IMR-90 (cell line): ENCODE measurements around the gene C1QTNF12. TPM values are rescaled to one million over a fixed set of nuclear protein-coding genes. Genes with fewer than 3 reads are reported as not detected.

Source experiments
- ATAC-seq: fragments of 200-7000 bp; cut with Tn5 transposase; 2 replicates; pipeline ENCODE4 v1.9.1; 2020; ENCODE audit warnings: low read depth, mild to moderate bottlenecking, moderate library complexity
- BruUV-seq: library from RNA; stranded (reverse); fragments of 400-500 nt; replicated peaks from 2 replicates; lab custom pipeline; 2021; lab: Mats Ljungman, UMichigan
- CTCF ChIA-PET: fragments of 300-600 bp; formaldehyde crosslinking; extraction: SDS; loops from one replicate; lab custom pipeline; 2021; ENCODE audit warnings: antibody characterized with exemption; lab: Yijun Ruan, JAX
- POLR2A ChIA-PET: fragments of 300-600 bp; sonication (Branson Sonifier 250); formaldehyde crosslinking; loops from one replicate; lab custom pipeline; 2022; ENCODE audit warnings: antibody characterized with exemption; ENCODE audit not compliant: unreplicated experiment; lab: Charles Lee
- DNase-seq: peaks from one replicate; pipeline ENCODE4 v3.0.0; 2013
- H2AFZ ChIP-seq: replicated peaks from 2 replicates; pipeline ENCODE3; 2013; ENCODE audit warnings: low read length, mild to moderate bottlenecking; ENCODE audit not compliant: poor library complexity
- H2AK5ac ChIP-seq: 2 replicates; pipeline ENCODE4 v1.6.1; 2013; ENCODE audit warnings: low read depth, low read length, inconsistent platforms
- H2AK9ac ChIP-seq: replicated peaks from 2 replicates; pipeline ENCODE3; 2013; ENCODE audit warnings: mild to moderate bottlenecking, low read depth, low read length, moderate library complexity; ENCODE audit not compliant: poor library complexity
- H2BK120ac ChIP-seq: 2 replicates; pipeline ENCODE4 v1.6.1; 2013; ENCODE audit warnings: low read depth, low read length, inconsistent platforms
- H2BK15ac ChIP-seq: 3 replicates; pipeline ENCODE4 v1.6.1; 2013; ENCODE audit warnings: low read depth, low read length, inconsistent platforms
- H2BK20ac ChIP-seq: 2 replicates; pipeline ENCODE4 v1.6.1; 2013; ENCODE audit warnings: low read depth, mild to moderate bottlenecking, inconsistent platforms, low read length, moderate library complexity
- H2BK5ac ChIP-seq: 2 replicates; pipeline ENCODE4 v1.6.1; 2013; ENCODE audit warnings: mild to moderate bottlenecking, low read depth, low read length, inconsistent platforms; ENCODE audit not compliant: poor library complexity, severe bottlenecking
- H3K14ac ChIP-seq: replicated peaks from 2 replicates; pipeline ENCODE4 v1.6.1; 2013; ENCODE audit warnings: low read depth, low read length, inconsistent platforms
- H3K18ac ChIP-seq: 2 replicates; pipeline ENCODE4 v1.6.1; 2013; ENCODE audit warnings: low read depth, low read length, control low read depth
- H3K23ac ChIP-seq: 2 replicates; pipeline ENCODE4 v1.6.1; 2013; ENCODE audit warnings: low read depth, low read length, inconsistent platforms
- H3K27ac ChIP-seq: 2 replicates; pipeline ENCODE4 v1.5.1; 2013; ENCODE audit warnings: mild to moderate bottlenecking, control low read depth, low read length; ENCODE audit not compliant: insufficient read depth
- H3K27me3 ChIP-seq: 2 replicates; pipeline ENCODE4 v1.6.1; 2013; ENCODE audit warnings: low read length; ENCODE audit not compliant: control insufficient read depth, insufficient read depth
- H3K36me3 ChIP-seq: 2 replicates; pipeline ENCODE4 v1.6.1; 2013; ENCODE audit warnings: low read length, mixed read lengths; ENCODE audit not compliant: control insufficient read depth, insufficient read depth
- H3K4ac ChIP-seq: 2 replicates; pipeline ENCODE4 v1.6.1; 2013; ENCODE audit warnings: low read depth, low read length, inconsistent platforms
- H3K4me1 ChIP-seq: 2 replicates; pipeline ENCODE4 v1.6.1; 2013; ENCODE audit warnings: low read length, mixed read lengths; ENCODE audit not compliant: control insufficient read depth, insufficient read depth
- H3K4me2 ChIP-seq: 2 replicates; pipeline ENCODE4 v1.6.1; 2013; ENCODE audit warnings: low read depth, mild to moderate bottlenecking, control low read depth, low read length, moderate library complexity
- H3K4me3 ChIP-seq: 2 replicates; pipeline ENCODE4 v1.5.1; 2013; ENCODE audit warnings: low read depth, mild to moderate bottlenecking, control low read depth, low read length, moderate library complexity; ENCODE audit not compliant: insufficient read depth
- H3K56ac ChIP-seq: 2 replicates; pipeline ENCODE4 v1.6.1; 2013; ENCODE audit warnings: low read length, inconsistent platforms; ENCODE audit not compliant: insufficient read depth; ENCODE audit errors: extremely low read depth
- H3K79me1 ChIP-seq, 2 experiments: 2 replicates each; pipeline ENCODE4 v1.6.1; 2013; ENCODE audit warnings: low read length in 2 of 2, inconsistent platforms in 1 of 2, low read depth in 1 of 2
- H3K9ac ChIP-seq: 2 replicates; pipeline ENCODE4 v1.6.1; 2013; ENCODE audit warnings: low read depth, low read length, control low read depth
- H3K9me1 ChIP-seq: 2 replicates; pipeline ENCODE4 v1.6.1; 2013; ENCODE audit warnings: low read length, inconsistent platforms; ENCODE audit not compliant: insufficient read depth
- H3K9me3 ChIP-seq: 2 replicates; pipeline ENCODE4 v1.6.1; 2013; ENCODE audit warnings: low read length; ENCODE audit not compliant: control insufficient read depth, insufficient read depth
- H4K20me1 ChIP-seq: 2 replicates; pipeline ENCODE4 v1.6.1; 2013; ENCODE audit warnings: low read length, inconsistent platforms; ENCODE audit not compliant: insufficient read depth
- H4K5ac ChIP-seq: 2 replicates; pipeline ENCODE4 v1.6.1; 2013; ENCODE audit warnings: mild to moderate bottlenecking, low read depth, low read length, control low read depth
- H4K8ac ChIP-seq, 2 experiments: 2 replicates each; pipeline ENCODE4 v1.6.1; 2013; ENCODE audit warnings: low read depth in 2 of 2, low read length in 2 of 2, control low read depth in 1 of 2, inconsistent platforms in 1 of 2
- H4K91ac ChIP-seq: 2 replicates; pipeline ENCODE4 v1.6.1; 2013; ENCODE audit warnings: low read depth, low read length, inconsistent platforms; ENCODE audit not compliant: insufficient read depth
- CHD1 ChIP-seq: IDR thresholded peaks from 2 replicates; pipeline ENCODE4 v1.6.1; 2012; ENCODE audit warnings: low read depth, low read length, improper control_type of control experiment
- CTCF ChIP-seq: conservative IDR thresholded peaks from 2 replicates; pipeline ENCODE4 v1.5.1; 2012; ENCODE audit warnings: mild to moderate bottlenecking, low read depth, low read length, improper control_type of control experiment
- FOS ChIP-seq: fragments of 150-350 bp; IDR thresholded peaks from 2 replicates; pipeline ENCODE4 v1.6.1; 2016; ENCODE audit warnings: low read depth, low read length
- MAFK ChIP-seq: IDR thresholded peaks from 2 replicates; pipeline ENCODE4 v1.6.1; 2012; ENCODE audit warnings: low read depth, low read length, improper control_type of control experiment
- MAZ ChIP-seq: IDR thresholded peaks from 2 replicates; pipeline ENCODE4 v1.6.1; 2012; ENCODE audit warnings: low read depth, mild to moderate bottlenecking, low read length, improper control_type of control experiment, moderate library complexity, borderline replicate concordance
- MXI1 ChIP-seq: IDR thresholded peaks from 2 replicates; pipeline ENCODE4 v1.6.1; 2012; ENCODE audit warnings: low read depth, mild to moderate bottlenecking, low read length, moderate library complexity, borderline replicate concordance
- NFE2L2 ChIP-seq: fragments of 150-350 bp; IDR thresholded peaks from 2 replicates; pipeline ENCODE4 v1.6.1; 2016; ENCODE audit warnings: low read depth, mild to moderate bottlenecking, low read length
- POLR2A ChIP-seq: IDR thresholded peaks from 2 replicates; pipeline ENCODE4 v1.6.1; 2012; ENCODE audit warnings: mild to moderate bottlenecking, low read depth, low read length
- RAD21 ChIP-seq: IDR thresholded peaks from 2 replicates; pipeline ENCODE4 v1.6.1; 2012; ENCODE audit warnings: low read length, improper control_type of control experiment
- RCOR1 ChIP-seq: IDR thresholded peaks from 2 replicates; pipeline ENCODE4 v1.6.1; 2012; ENCODE audit warnings: mild to moderate bottlenecking, low read length, improper control_type of control experiment; ENCODE audit not compliant: insufficient replicate concordance
- RFX5 ChIP-seq: IDR thresholded peaks from 2 replicates; pipeline ENCODE4 v1.8.0; 2012; ENCODE audit warnings: low read depth, mild to moderate bottlenecking, low read length, moderate library complexity
- SMC3 ChIP-seq: fragments of 150-350 bp; IDR thresholded peaks from 2 replicates; pipeline ENCODE4 v1.6.1; 2016; ENCODE audit warnings: low read depth, mild to moderate bottlenecking, antibody characterized with exemption, low read length, moderate library complexity
- whole genome bisulfite sequencing, 2 experiments: methylation state at CpG; one replicate each; pipeline versions ENCODE4 v1.1.5 to v1.1.7; 2013; ENCODE audit warnings: missing lambda C conversion rate in 2 of 2; ENCODE audit not compliant: insufficient read length in 1 of 2; ENCODE audit errors: extremely low coverage in 2 of 2; 5-methylcytosine and 5-hydroxymethylcytosine counted together
- dilution Hi-C: fragments of 300-500 bp; cut with HindIII; formaldehyde crosslinking; loops from one replicate; pipeline ENCODE4 v1.14.3; 2018; ENCODE audit warnings: low sequenced_read_pairs; ENCODE audit not compliant: unreplicated experiment
- in situ Hi-C: fragments of 300-500 bp; cut with MboI; formaldehyde crosslinking; loops from 3 replicates; pipeline ENCODE4 v1.14.3; 2019; ENCODE audit warnings: low sequenced_read_pairs, inconsistent platforms, mixed read lengths
- intact Hi-C: fragments of 100-400 bp; cut with micrococcal nuclease; formaldehyde crosslinking; loops from 2 replicates; pipeline ENCODE4 v1.10.0; 2022
- polyA plus RNA-seq, 3 experiments: library from polyadenylated mRNA; depleted of rRNA; stranded (reverse); fragments of >200 nt; gene quantifications; 2 replicates each; pipeline ENCODE4 v1.2.3, GENCODE V29; 2012; ENCODE audit warnings: low replicate concordance in 1 of 3
- total RNA-seq: library from RNA; depleted of rRNA; stranded (reverse); fragments of >200 nt; gene quantifications from 2 replicates; pipeline ENCODE4 v1.2.3, GENCODE V29; 2012

C1QTNF12 gene
- total and polyA plus RNA-seq, 2 of the 4 experiments (the other 2 are of a cell fraction): 0.36 to 1.1 TPM

- intact Hi-C loops: loop anchor here (5.0 kb wide), 1 partner anchor 252 kb away; the partner anchor contains the start of gene PERM1
- TSS peak; percentile 62 for BruUV-seq
- 90% methylated on average over 21 of the region's 28 CpGs; no CpG with 5 or more reads in 1 of the 2 experiments for WGBS, 2 experiments
Measured at GRCh38 chr1:1234180-1234808, 12.2 kb downstream of the C1QTNF12 start.

More at GRCh38 chr1:1234180-1234808, 12.2 kb downstream of the C1QTNF12 start:
- no peak overlapping the region for H3K56ac ChIP-seq
- H3K79me1 ChIP-seq: peaks cover 12 to 57% of the 10 kb centered on the region in 2 experiments; a peak in 3 of 4 replicates
- no peak overlapping the region for H2BK20ac ChIP-seq
- no peak overlapping the region for H4K8ac ChIP-seq
- DNase-seq (no peak), ATAC-seq (no peak)
- peaks cover 3% of the 10 kb centered on the region for H3K9me3 ChIP-seq
- in situ Hi-C loops (no loop called here), dilution Hi-C loops (no loop called here)
- no peak overlapping the region for H2AK9ac ChIP-seq
- no peak overlapping the region for H2BK15ac ChIP-seq
- H3K4ac ChIP-seq: no peak overlapping the region
- POLR2A ChIA-PET: no interaction called here
- H3K27ac ChIP-seq: no peak overlapping the region
- no peak overlapping the region for H3K23ac ChIP-seq
- H4K20me1 ChIP-seq: peaks cover 8% of the 10 kb centered on the region
- H3K9me1 ChIP-seq: peaks cover 6% of the 10 kb centered on the region; the same call in 1 of the 2 replicates
- no peak overlapping the region for H2AK5ac ChIP-seq
- H3K27me3 ChIP-seq: no peaks in the 10 kb centered on the region
- no peak overlapping the region for H2AFZ ChIP-seq
- no peak overlapping the region for H3K4me3 ChIP-seq
- no peak overlapping the region for H3K18ac ChIP-seq
- H2BK120ac ChIP-seq: no peak overlapping the region
- peaks cover 2% of the 10 kb centered on the region for H3K36me3 ChIP-seq
- CTCF ChIA-PET: no interaction called here
- no peak for TF ChIP-seq RCOR1
- no peak for TF ChIP-seq CHD1
- no peak for TF ChIP-seq NFE2L2
- no peak for TF ChIP-seq RAD21
- no peak for TF ChIP-seq POLR2A
- no peak for TF ChIP-seq MAZ
- TF ChIP-seq SMC3: no peak
- no peak for TF ChIP-seq CTCF
- TF ChIP-seq MAFK: no peak
- no peak for TF ChIP-seq MXI1
- TF ChIP-seq RFX5: no peak
- TF ChIP-seq FOS: no peak
- H3K9ac ChIP-seq: no peak overlapping the region
- H3K14ac ChIP-seq: no peak overlapping the region
- no peak overlapping the region for H2BK5ac ChIP-seq
- H4K91ac ChIP-seq: no peak overlapping the region
- H3K4me1 ChIP-seq: peaks cover 26% of the 10 kb centered on the region
- no peak overlapping the region for H3K4me2 ChIP-seq
- H4K5ac ChIP-seq: no peak overlapping the region
